GM23338 (cell line): ENCODE data around the gene FCHO2. TPM values are rescaled to one million over a fixed set of nuclear protein-coding genes. Genes with fewer than 3 reads are reported as not detected.

ENCODE experiments used
- polyA plus RNA-seq: library from polyadenylated mRNA; unstranded; fragments of >200 nt; fragmentation: Nextera tagmentation; extraction: Ambion mirVana; gene quantifications from 2 replicates; pipeline ENCODE4 v1.2.1, GENCODE V29; 2016
- total RNA-seq: library from RNA; depleted of rRNA; stranded (reverse); fragments of >200 nt; shearing (Covaris generic); gene quantifications from 2 replicates; pipeline ENCODE4 v1.2.3, GENCODE V29; 2014; rRNA removed

FCHO2 gene
- total and polyA plus RNA-seq, 2 experiments from 2014 or later, result 8.4 to 10.1 TPM

Other genes starting within 250 kb of the FCHO2 start
- gene TNPO1, start 139.4 kb upstream of the FCHO2 start, total RNA-seq, result 197 and 224 TPM in 2 replicates
- gene TNPO1, start 139.4 kb upstream of the FCHO2 start, polyA plus RNA-seq, result 94.7 and 117 TPM in 2 replicates
- 1.7 and 2.9 TPM in 2 replicates for gene TMEM171, start 164.5 kb downstream of the FCHO2 start, total RNA-seq
- 1.9 and 2.5 TPM in 2 replicates for gene TMEM171, start 164.5 kb downstream of the FCHO2 start, polyA plus RNA-seq
- gene TMEM174, start 217.2 kb downstream of the FCHO2 start, total RNA-seq, result not detected in 2 replicates
- not detected in 2 replicates for gene TMEM174, start 217.2 kb downstream of the FCHO2 start, polyA plus RNA-seq